Fibroblast of skin of back (primary cell): ENCODE data around the gene MYOCD.

Source experiments
- DNase-seq: peaks from one replicate; pipeline ENCODE4 v3.0.0-alpha.2; 2013

Gene MYOCD

GRCh38 chr17:12768255-12768654, 102.6 kb downstream of the MYOCD start:
- DNase-seq, result no peak

- peak; percentile 56 for DNase-seq
Observed at GRCh38 chr17:12769981-12770380, 104.3 kb downstream of the MYOCD start.

- no peak for DNase-seq
Observed at GRCh38 chr17:12773153-12773552, 107.5 kb downstream of the MYOCD start.

GRCh38 chr17:12789075-12789480, 123.4 kb downstream of the MYOCD start:
- DNase-seq, result no peak

- DNase-seq, result peak; percentile 68
Observed at GRCh38 chr17:12789481-12790248, 124.0 kb downstream of the MYOCD start, which contains the start of gene ARHGAP44. Gene ARHGAP44 (plus strand): TSS chr17:12789498. CDS start chr17:12789839, 341 bp downstream.

- no peak for DNase-seq
Observed at GRCh38 chr17:12790249-12791106, 124.8 kb downstream of the MYOCD start.

GRCh38 chr17:12794919-12795532, 129.3 kb downstream of the MYOCD start:
- DNase-seq, result no peak

GRCh38 chr17:12800855-12801365, 135.2 kb downstream of the MYOCD start:
- DNase-seq, result no peak

- no peak for DNase-seq
Observed at GRCh38 chr17:12806630-12807029, 140.9 kb downstream of the MYOCD start.

- DNase-seq, result no peak
Observed at GRCh38 chr17:12808723-12809122, 143.0 kb downstream of the MYOCD start.

GRCh38 chr17:12812877-12813276, 147.2 kb downstream of the MYOCD start:
- DNase-seq, result no peak

GRCh38 chr17:12813664-12814063, 148.0 kb downstream of the MYOCD start:
- DNase-seq, result no peak

GRCh38 chr17:12814718-12815117, 149.0 kb downstream of the MYOCD start:
- no peak for DNase-seq

- DNase-seq, result no peak
Observed at GRCh38 chr17:12815642-12816141, 150.0 kb downstream of the MYOCD start.
